B cell (primary cell): Measurements from ENCODE around the gene SLC30A9. TPM values are rescaled to one million over a fixed set of nuclear protein-coding genes. Genes with fewer than 3 reads are reported as not detected.

Experiments
- ATAC-seq: fragments of 200-7000 bp; cut with Tn5 transposase; one replicate; pipeline ENCODE4 v1.10.0; 2021; ENCODE audit warnings: low read depth, mild to moderate bottlenecking, moderate number of reproducible peaks, moderate library complexity
- CTCF ChIA-PET: fragments of 350-600 bp; sonication (Branson Sonifier 250); formaldehyde crosslinking; loops from one replicate; lab custom pipeline; 2021; ENCODE audit warnings: antibody characterized with exemption, inconsistent platforms; lab: Charles Lee
- POLR2A ChIA-PET: fragments of 350-600 bp; sonication (Branson Sonifier 250); formaldehyde crosslinking; loops from one replicate; lab custom pipeline; 2021; ENCODE audit warnings: antibody characterized with exemption; lab: Charles Lee
- DNase-seq: peaks from one replicate; pipeline ENCODE4 v3.0.0; 2013
- H2AFZ ChIP-seq: 2 replicates; pipeline ENCODE4 v1.6.1; 2012; ENCODE audit warnings: mild to moderate bottlenecking, low read depth, low read length; ENCODE audit not compliant: insufficient read depth, poor library complexity, severe bottlenecking
- H3K27ac ChIP-seq, 2 donors: 1 replicate in 1 of 2; 2 replicates in 1 of 2; pipeline ENCODE4 v1.5.1; 2012 to 2013; ENCODE audit warnings: low read length in 2 of 2, mild to moderate bottlenecking in 2 of 2, moderate library complexity in 1 of 2
- H3K27me3 ChIP-seq, 4 experiments: fragments of 200-600 bp in 1 of 4; sonication (generic) in 1 of 4; replicated peaks in 1 of 4; 1 replicate in 2 of 4; 2 replicates in 2 of 4; pipeline versions ENCODE4 v1.6.1 to v1.7.0; 2013 to 2016; ENCODE audit warnings: low read length in 3 of 4, mild to moderate bottlenecking in 2 of 4, mixed read lengths in 1 of 4, moderate library complexity in 1 of 4; ENCODE audit not compliant: insufficient read depth in 4 of 4, control insufficient read depth in 3 of 4; ENCODE audit errors: control extremely low read depth in 1 of 4
- H3K36me3 ChIP-seq, 2 experiments: replicated peaks in 1 of 2; 1 replicate in 1 of 2; 2 replicates in 1 of 2; pipeline versions ENCODE4 v1.6.1 to v1.7.1; 2013; ENCODE audit warnings: low read length in 1 of 2; ENCODE audit not compliant: insufficient read depth in 2 of 2, control insufficient read depth in 1 of 2; ENCODE audit errors: control extremely low read depth in 1 of 2, extremely low read depth in 1 of 2
- H3K4me1 ChIP-seq, 2 donors: fragments of 200-600 bp in 1 of 2; sonication (generic) in 1 of 2; 1 replicate in 1 of 2; 2 replicates in 1 of 2; pipeline versions ENCODE4 v1.5.1 to v1.6.1; 2013 to 2017; ENCODE audit warnings: low read length in 2 of 2; ENCODE audit not compliant: control insufficient read depth in 2 of 2, insufficient read depth in 2 of 2
- H3K4me2 ChIP-seq: replicated peaks from 2 replicates; pipeline ENCODE3; 2012; ENCODE audit warnings: mild to moderate bottlenecking, low read depth, low read length; ENCODE audit not compliant: poor library complexity, severe bottlenecking
- H3K4me3 ChIP-seq, 5 experiments: fragments of 200-600 bp in 1 of 5; sonication (generic) in 1 of 5; 1 replicate in 3 of 5; 2 replicates in 2 of 5; pipeline versions ENCODE4 v1.5.1 to v1.7.0; 2011 to 2016; ENCODE audit warnings: low read length in 4 of 5, mild to moderate bottlenecking in 4 of 5, low read depth in 2 of 5, control low read depth in 1 of 5, moderate library complexity in 1 of 5; ENCODE audit not compliant: insufficient read depth in 1 of 5; ENCODE audit errors: control extremely low read depth in 1 of 5, extremely low read depth in 1 of 5
- H3K79me2 ChIP-seq: fragments of 200-600 bp; sonication (generic); one replicate; pipeline ENCODE4 v1.6.0; 2016; ENCODE audit warnings: low read length; ENCODE audit not compliant: control insufficient read depth, insufficient read depth
- H3K9ac ChIP-seq: fragments of 200-600 bp; sonication (generic); 2 replicates; pipeline ENCODE4 v1.6.1; 2017; ENCODE audit warnings: mild to moderate bottlenecking, low read length, moderate library complexity
- H3K9me3 ChIP-seq, 3 donors: one replicate each; pipeline versions ENCODE4 v1.6.1 to v1.7.1; 2013; ENCODE audit warnings: low read length in 2 of 3; ENCODE audit not compliant: control insufficient read depth in 2 of 3, insufficient read depth in 1 of 3; ENCODE audit errors: control extremely low read depth in 1 of 3
- H4K20me1 ChIP-seq: 2 replicates; pipeline ENCODE4 v1.6.0; 2012; ENCODE audit warnings: mild to moderate bottlenecking, low read length; ENCODE audit not compliant: insufficient read depth, control insufficient read depth, poor library complexity, severe bottlenecking
- H3K27ac Mint-ChIP-seq: one replicate; pipeline ENCODE4 v1.8.0; 2021; ENCODE audit warnings: mixed read lengths
- H3K27me3 Mint-ChIP-seq: one replicate; pipeline ENCODE4 v1.8.0; 2021; ENCODE audit warnings: mixed read lengths
- H3K4me1 Mint-ChIP-seq: one replicate; pipeline ENCODE4 v1.8.0; 2021; ENCODE audit warnings: mixed read lengths
- H3K4me3 Mint-ChIP-seq: one replicate; pipeline ENCODE4 v1.8.0; 2021; ENCODE audit warnings: mixed read lengths
- H3K9me3 Mint-ChIP-seq: one replicate; pipeline ENCODE4 v1.8.0; 2022; ENCODE audit warnings: mixed read lengths; ENCODE audit not compliant: insufficient read depth
- CTCF ChIP-seq: fragments of 200-600 bp; IDR thresholded peaks from one replicate; pipeline ENCODE4 v1.8.0; 2022; ENCODE audit warnings: antibody characterized with exemption, mild to moderate bottlenecking
- EZH2 ChIP-seq: IDR thresholded peaks from 2 replicates; pipeline ENCODE4 v1.6.1; 2012; ENCODE audit warnings: borderline replicate concordance, low read depth, mild to moderate bottlenecking, moderate library complexity, low read length; ENCODE audit not compliant: insufficient read depth, poor library complexity, severe bottlenecking
- WGBS: methylation state at CpG from one replicate; pipeline ENCODE4 v1.1.5; 2013; ENCODE audit warnings: missing lambda C conversion rate; ENCODE audit not compliant: insufficient coverage; 5-methylcytosine and 5-hydroxymethylcytosine counted together
- intact Hi-C: fragments of 100-400 bp; cut with micrococcal nuclease; formaldehyde crosslinking; loops from one replicate; pipeline ENCODE4 v1.10.0; 2022
- polyA plus RNA-seq: library from polyadenylated mRNA; depleted of rRNA; stranded (reverse); fragments of >200 nt; gene quantifications from 2 replicates; pipeline ENCODE4 v1.2.3, GENCODE V29; 2012
- total RNA-seq, 2 donors: library from RNA; stranded (reverse); fragments of 120-200 nt in 1 of 2; gene quantifications; 1 replicate in 1 of 2; 2 replicates in 1 of 2; pipeline versions ENCODE4 v1.2.3 to v1.2.4, GENCODE V29; 2013 to 2022

SLC30A9 gene
- total and polyA plus RNA-seq, 2 donors (not counting 1 experiment from before 2014, with no cell fraction given): 9.9 to 37.0 TPM

GRCh38 chr4:42112846-42113245 lies 122.5 kb downstream of the SLC30A9 start:
- no peak overlapping the region for H3K9ac ChIP-seq
- H3K27ac ChIP-seq: no peak overlapping the region
- 89% methylated on average over 1 of the region's 3 CpGs for WGBS
- intact Hi-C loops: no loop called here
- ChIA-PET CTCF (no interaction called here), POLR2A (no interaction called here)
- peaks cover 5% of the 10 kb centered on the region for H3K9me3 Mint-ChIP-seq
- no peak overlapping the region for H3K4me2 ChIP-seq
- H3K9me3 ChIP-seq: peaks cover 0 to 6% (median 0%) of the 10 kb centered on the region in 3 donors
- H3K4me3 Mint-ChIP-seq: no peak overlapping the region
- no peaks in the 10 kb centered on the region for H3K79me2 ChIP-seq
- ATAC-seq (no peak), DNase-seq (no peak)
- no peaks in the 10 kb centered on the region for H3K27me3 ChIP-seq
- H4K20me1 ChIP-seq: no peaks in the 10 kb centered on the region
- H2AFZ ChIP-seq: no peak overlapping the region
- peaks cover 13 to 14% of the 10 kb centered on the region in 2 experiments for H3K36me3 ChIP-seq
- H3K27me3 Mint-ChIP-seq: no peaks in the 10 kb centered on the region
- TF ChIP-seq CTCF (no peak), EZH2 (no peak)
- H3K4me1 Mint-ChIP-seq: no peaks in the 10 kb centered on the region
- no peak overlapping the region for H3K4me3 ChIP-seq
- H3K27ac Mint-ChIP-seq: no peak overlapping the region
- H3K4me1 ChIP-seq: no peaks in the 10 kb centered on the region

- ATAC-seq (no peak), DNase-seq (no peak)
- Histone ChIP-seq H4K20me1 (no peaks in the 10 kb centered on the region), H3K4me2 (no peak overlapping the region), H3K36me3 (peaks cover 15 to 46% of the 10 kb centered on the region in 2 experiments), H3K27ac (no peak overlapping the region), H3K4me3 (no peak overlapping the region), H3K4me1 (no peaks in the 10 kb centered on the region), H3K27me3 (no peaks in the 10 kb centered on the region), H3K9me3 (no peaks in the 10 kb centered on the region), H3K9ac (no peak overlapping the region), H2AFZ (no peak overlapping the region), H3K79me2 (no peaks in the 10 kb centered on the region)
- Mint-ChIP-seq H3K4me3 (no peak overlapping the region), H3K4me1 (no peaks in the 10 kb centered on the region), H3K27ac (no peak overlapping the region), H3K27me3 (no peaks in the 10 kb centered on the region), H3K9me3 (no peaks in the 10 kb centered on the region)
- intact Hi-C loops: no loop called here
- 98% methylated on average over 12 of the region's 12 CpGs for WGBS
- TF ChIP-seq CTCF (no peak), EZH2 (no peak)
- ChIA-PET POLR2A (no interaction called here), CTCF (no interaction called here)
Observed at GRCh38 chr4:42119886-42120285, 129.6 kb downstream of the SLC30A9 start.
